PFSK-1 (cell line): ENCODE results near the gene DIP2C.
A peak's percentile ranks its signal among the peaks of the same experiment; 100 is the strongest.

Experiments
- FOXP2 ChIP-seq: optimal IDR thresholded peaks from 2 replicates; pipeline ENCODE3; 2011; ENCODE audit warnings: borderline replicate concordance, control low read depth, inconsistent platforms; ENCODE audit not compliant: insufficient read depth; ENCODE audit errors: extremely low read length, extremely low read depth
- POLR2AphosphoS5 ChIP-seq: IDR thresholded peaks from 2 replicates; pipeline ENCODE4 v1.6.1; 2012; ENCODE audit warnings: low read depth, mild to moderate bottlenecking, control low read depth, low read length, moderate library complexity
- REST ChIP-seq, 2 experiments: IDR thresholded peaks; 2 replicates each; pipeline versions ENCODE4 v1.6.1 to v1.8.0; 2011 to 2012; ENCODE audit warnings: low read depth in 2 of 2, low read length in 2 of 2, control low read depth in 1 of 2, inconsistent platforms in 1 of 2, mild to moderate bottlenecking in 1 of 2, moderate library complexity in 1 of 2; ENCODE audit not compliant: insufficient read depth in 1 of 2
- SIN3A ChIP-seq: IDR thresholded peaks from 2 replicates; pipeline ENCODE4 v1.6.1; 2012; ENCODE audit warnings: mild to moderate bottlenecking, low read length, moderate library complexity, borderline replicate concordance; ENCODE audit not compliant: insufficient read depth
- TAF1 ChIP-seq: IDR thresholded peaks from 2 replicates; pipeline ENCODE4 v1.6.1; 2012; ENCODE audit warnings: low read length, control low read depth, borderline replicate concordance; ENCODE audit not compliant: insufficient read depth

DIP2C gene

GRCh38 chr10:273088-273487 is 416.4 kb downstream of the DIP2C start:
- TF ChIP-seq SIN3A (no peak), TAF1 (no peak), REST (IDR thresholded peaks at IDR 0.05; ENCODE audit: insufficient read depth in 1 of 2, low read depth in 2 of 2, low read length in 2 of 2) (no peak), POLR2AphosphoS5 (no peak), FOXP2 (no peak)

- no peak for TF ChIP-seq TAF1
These were observed 417.7 kb downstream of the DIP2C start for GRCh38 chr10:271722-272121.

- TF ChIP-seq SIN3A (no peak), TAF1 (no peak), POLR2AphosphoS5 (no peak), FOXP2 (no peak), REST (IDR thresholded peaks at IDR 0.05; ENCODE audit: insufficient read depth in 1 of 2, low read depth in 2 of 2, low read length in 2 of 2) (no peak)
These were observed 418.3 kb downstream of the DIP2C start for GRCh38 chr10:271201-271600.

GRCh38 chr10:269440-270074 is 419.9 kb downstream of the DIP2C start:
- TF ChIP-seq POLR2AphosphoS5 = no peak
- TF ChIP-seq REST (IDR thresholded peaks at IDR 0.05; ENCODE audit: insufficient read depth in 1 of 2, low read depth in 2 of 2, low read length in 2 of 2) = no peak
- no peak for TF ChIP-seq FOXP2
- no peak for TF ChIP-seq SIN3A
- no peak for TF ChIP-seq TAF1

- no peak for TF ChIP-seq TAF1
- TF ChIP-seq POLR2AphosphoS5 = no peak
- TF ChIP-seq FOXP2 = no peak
- no peak for TF ChIP-seq REST (IDR thresholded peaks at IDR 0.05; ENCODE audit: insufficient read depth in 1 of 2, low read depth in 2 of 2, low read length in 2 of 2)
- TF ChIP-seq SIN3A = no peak
These were observed 421.8 kb downstream of the DIP2C start for GRCh38 chr10:267705-268104.

GRCh38 chr10:266974-267425 is 422.5 kb downstream of the DIP2C start:
- no peak for TF ChIP-seq SIN3A
- no peak for TF ChIP-seq REST (IDR thresholded peaks at IDR 0.05; ENCODE audit: insufficient read depth in 1 of 2, low read depth in 2 of 2, low read length in 2 of 2)
- peak; percentile 37; the same call in 1 of the 2 replicates for TF ChIP-seq TAF1
